Neural progenitor cell (in vitro differentiated cells): Measurements from ENCODE around the gene OLFM3. TPM values are rescaled to one million over a fixed set of nuclear protein-coding genes. Genes with fewer than 3 reads are reported as not detected.

Source experiments
- DNase-seq: peaks from one replicate; pipeline ENCODE4 v3.0.0-alpha.2; 2016; ENCODE audit warnings: low spot score
- H2AFZ ChIP-seq: fragments of 200-600 bp; sonication (generic); replicated peaks from 2 replicates; pipeline ENCODE4 v1.6.1; 2016; ENCODE audit warnings: antibody characterized with exemption
- H3F3A ChIP-seq: fragments of 200-600 bp; sonication (generic); 2 replicates; pipeline ENCODE4 v1.6.1; 2016; ENCODE audit warnings: antibody characterized with exemption, low read depth
- H3K27ac ChIP-seq: fragments of 200-600 bp; sonication (generic); 2 replicates; pipeline ENCODE4 v1.5.1; 2016; ENCODE audit warnings: mild to moderate bottlenecking
- H3K27me3 ChIP-seq: fragments of 200-600 bp; sonication (generic); 2 replicates; pipeline ENCODE4 v1.6.1; 2016; ENCODE audit warnings: mild to moderate bottlenecking, moderate library complexity
- H3K36me3 ChIP-seq: fragments of 200-600 bp; sonication (generic); 2 replicates; pipeline ENCODE4 v1.5.1; 2016
- H3K4me1 ChIP-seq: fragments of 200-600 bp; sonication (generic); 2 replicates; pipeline ENCODE4 v1.6.1; 2016; ENCODE audit warnings: mixed run types
- H3K4me2 ChIP-seq: fragments of 200-600 bp; sonication (generic); 2 replicates; pipeline ENCODE4 v1.6.1; 2016
- H3K4me3 ChIP-seq: fragments of 200-600 bp; sonication (generic); 2 replicates; pipeline ENCODE4 v1.5.1; 2016
- H3K79me2 ChIP-seq: fragments of 200-600 bp; sonication (generic); 2 replicates; pipeline ENCODE4 v1.6.1; 2016; ENCODE audit warnings: low read depth
- H3K9ac ChIP-seq: fragments of 200-600 bp; sonication (generic); 2 replicates; pipeline ENCODE4 v1.6.1; 2016
- H3K9me3 ChIP-seq: fragments of 200-600 bp; sonication (generic); 2 replicates; pipeline ENCODE4 v1.5.1; 2016; ENCODE audit warnings: low read depth
- H4K20me1 ChIP-seq: fragments of 200-600 bp; sonication (generic); 2 replicates; pipeline ENCODE4 v1.6.1; 2016; ENCODE audit warnings: low read depth
- H3K27ac Mint-ChIP-seq: 3 replicates; pipeline ENCODE4 v1.8.0; 2021; ENCODE audit warnings: mixed read lengths
- H3K27me3 Mint-ChIP-seq: 2 replicates; pipeline ENCODE4 v1.8.0; 2022; ENCODE audit warnings: low read depth, mild to moderate bottlenecking, inconsistent platforms, moderate library complexity, mixed read lengths; ENCODE audit not compliant: insufficient read depth
- H3K36me3 Mint-ChIP-seq: 3 replicates; pipeline ENCODE4 v1.8.0; 2021; ENCODE audit warnings: mixed read lengths
- H3K4me1 Mint-ChIP-seq: 3 replicates; pipeline ENCODE4 v1.8.0; 2021; ENCODE audit warnings: mixed read lengths
- H3K4me3 Mint-ChIP-seq: 3 replicates; pipeline ENCODE4 v1.8.0; 2021; ENCODE audit warnings: mild to moderate bottlenecking, moderate library complexity, mixed read lengths
- H3K9me3 Mint-ChIP-seq: 3 replicates; pipeline ENCODE4 v1.8.0; 2020; ENCODE audit warnings: mixed read lengths
- EZH2 ChIP-seq: fragments of 200-600 bp; sonication (generic); IDR thresholded peaks from 2 replicates; pipeline ENCODE4 v1.6.1; 2017; ENCODE audit warnings: antibody characterized with exemption, mild to moderate bottlenecking, moderate library complexity
- EZH2phosphoT487 ChIP-seq: fragments of 200-600 bp; sonication (generic); IDR thresholded peaks from 2 replicates; pipeline ENCODE4 v1.6.1; 2017; ENCODE audit warnings: antibody characterized with exemption
- total RNA-seq: library from RNA; depleted of rRNA; stranded (reverse); fragments of >200 nt; gene quantifications from 2 replicates; pipeline ENCODE4 v1.2.3, GENCODE V29; 2015; ENCODE audit warnings: low replicate concordance
- TF ChIP-seq, protein P1 (sequence below): fragments of 200-600 bp; sonication (generic); IDR thresholded peaks from 2 replicates; pipeline ENCODE4 v1.5.1; 2017; ENCODE audit warnings: antibody characterized with exemption, mild to moderate bottlenecking

Gene OLFM3
- total RNA-seq, 1 donor from 2014 or later: 4.4 TPM

DNA sequence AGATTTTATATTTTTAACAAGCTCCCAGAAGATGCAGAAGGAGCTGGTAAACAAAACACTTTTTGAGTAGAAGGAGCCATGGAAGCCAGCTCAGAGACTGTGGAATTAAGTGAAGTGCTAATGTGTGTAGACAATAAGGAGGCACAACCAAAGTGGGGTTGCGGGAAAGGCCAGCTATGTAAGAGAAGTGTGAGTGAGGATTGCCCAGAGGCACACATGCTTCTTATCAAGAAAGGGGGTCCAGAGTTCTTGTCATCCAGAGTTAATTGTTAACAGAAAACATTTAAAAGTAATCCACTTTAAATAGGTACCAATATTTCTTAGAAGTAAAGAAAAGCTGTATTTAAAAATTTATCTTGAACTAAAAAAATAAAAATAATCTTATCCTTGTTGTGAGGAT is 136.8 kb downstream of the OLFM3 start:
- no peaks in the 10 kb centered on the region for H3K4me1 Mint-ChIP-seq
- H4K20me1 ChIP-seq: no peaks in the 10 kb centered on the region
- H3K9me3 ChIP-seq: no peaks in the 10 kb centered on the region
- H3K4me3 ChIP-seq: no peak overlapping the region
- no peaks in the 10 kb centered on the region for H3K4me1 ChIP-seq
- peaks cover 2% of the 10 kb centered on the region for H3K27me3 Mint-ChIP-seq
- H3K4me2 ChIP-seq: no peak overlapping the region
- H3K36me3 Mint-ChIP-seq: no peaks in the 10 kb centered on the region
- no peaks in the 10 kb centered on the region for H3K27me3 ChIP-seq
- no peak overlapping the region for H3K27ac Mint-ChIP-seq
- no peak overlapping the region for H3K27ac ChIP-seq
- no peaks in the 10 kb centered on the region for H3K36me3 ChIP-seq
- no peaks in the 10 kb centered on the region for H3K9me3 Mint-ChIP-seq
- H3F3A ChIP-seq: no peaks in the 10 kb centered on the region
- H3K9ac ChIP-seq: no peak overlapping the region
- TF ChIP-seq EZH2 (no peak), EZH2phosphoT487 (no peak)
- TF ChIP-seq, protein P1, sequence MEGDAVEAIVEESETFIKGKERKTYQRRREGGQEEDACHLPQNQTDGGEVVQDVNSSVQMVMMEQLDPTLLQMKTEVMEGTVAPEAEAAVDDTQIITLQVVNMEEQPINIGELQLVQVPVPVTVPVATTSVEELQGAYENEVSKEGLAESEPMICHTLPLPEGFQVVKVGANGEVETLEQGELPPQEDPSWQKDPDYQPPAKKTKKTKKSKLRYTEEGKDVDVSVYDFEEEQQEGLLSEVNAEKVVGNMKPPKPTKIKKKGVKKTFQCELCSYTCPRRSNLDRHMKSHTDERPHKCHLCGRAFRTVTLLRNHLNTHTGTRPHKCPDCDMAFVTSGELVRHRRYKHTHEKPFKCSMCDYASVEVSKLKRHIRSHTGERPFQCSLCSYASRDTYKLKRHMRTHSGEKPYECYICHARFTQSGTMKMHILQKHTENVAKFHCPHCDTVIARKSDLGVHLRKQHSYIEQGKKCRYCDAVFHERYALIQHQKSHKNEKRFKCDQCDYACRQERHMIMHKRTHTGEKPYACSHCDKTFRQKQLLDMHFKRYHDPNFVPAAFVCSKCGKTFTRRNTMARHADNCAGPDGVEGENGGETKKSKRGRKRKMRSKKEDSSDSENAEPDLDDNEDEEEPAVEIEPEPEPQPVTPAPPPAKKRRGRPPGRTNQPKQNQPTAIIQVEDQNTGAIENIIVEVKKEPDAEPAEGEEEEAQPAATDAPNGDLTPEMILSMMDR: no peak
- H3K79me2 ChIP-seq: no peaks in the 10 kb centered on the region
- H2AFZ ChIP-seq: no peak overlapping the region
- no peak overlapping the region for H3K4me3 Mint-ChIP-seq
- no peak for DNase-seq

GRCh38 chr1:101854271-101854670 is 142.5 kb downstream of the OLFM3 start:
- Histone ChIP-seq H3K9me3 (no peaks in the 10 kb centered on the region), H3K27me3 (no peaks in the 10 kb centered on the region), H3K4me1 (peaks cover 2% of the 10 kb centered on the region), H3K27ac (no peak overlapping the region), H3K36me3 (no peaks in the 10 kb centered on the region), H3K4me2 (no peak overlapping the region), H3K79me2 (no peaks in the 10 kb centered on the region), H3K9ac (no peak overlapping the region), H3K4me3 (no peak overlapping the region), H4K20me1 (no peaks in the 10 kb centered on the region), H2AFZ (no peak overlapping the region), H3F3A (no peaks in the 10 kb centered on the region)
- Mint-ChIP-seq H3K36me3 (no peaks in the 10 kb centered on the region), H3K9me3 (no peaks in the 10 kb centered on the region), H3K27ac (no peak overlapping the region), H3K27me3 (peaks cover 2% of the 10 kb centered on the region), H3K4me1 (no peaks in the 10 kb centered on the region), H3K4me3 (no peak overlapping the region)
- no peak for DNase-seq
- no peak for TF ChIP-seq EZH2
- TF ChIP-seq, protein P1: no peak
- TF ChIP-seq EZH2phosphoT487: no peak

DNA sequence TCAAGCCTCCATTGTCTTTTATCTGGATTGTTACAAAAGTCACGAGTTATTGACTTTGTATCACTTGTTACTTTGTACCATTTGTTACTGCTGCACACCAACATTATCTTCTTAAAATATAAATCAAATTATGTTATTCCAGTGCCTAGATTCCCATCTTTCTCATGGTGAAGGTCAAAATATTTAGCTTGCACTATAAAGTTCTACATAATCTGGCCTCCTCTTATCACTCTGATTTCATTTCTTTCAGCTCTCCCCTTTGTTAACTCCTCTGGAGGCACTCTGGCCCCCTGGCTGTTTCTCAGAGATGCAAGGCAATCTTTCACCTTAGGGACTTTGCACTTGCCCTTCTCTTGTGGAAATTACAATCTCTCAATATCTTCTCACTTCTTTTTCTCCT is 143.8 kb downstream of the OLFM3 start:
- no peaks in the 10 kb centered on the region for H3K4me1 Mint-ChIP-seq
- no peak overlapping the region for H3K27ac Mint-ChIP-seq
- Histone ChIP-seq H3K27me3 (no peaks in the 10 kb centered on the region), H3K36me3 (no peaks in the 10 kb centered on the region), H4K20me1 (no peaks in the 10 kb centered on the region), H3K4me2 (no peak overlapping the region), H3K4me1 (peaks cover 8% of the 10 kb centered on the region), H3K9ac (no peak overlapping the region), H3F3A (no peaks in the 10 kb centered on the region), H3K79me2 (no peaks in the 10 kb centered on the region), H3K4me3 (no peak overlapping the region), H3K27ac (no peak overlapping the region), H2AFZ (no peak overlapping the region), H3K9me3 (no peaks in the 10 kb centered on the region)
- TF ChIP-seq EZH2: no peak
- no peak for TF ChIP-seq EZH2phosphoT487
- TF ChIP-seq, protein P1: no peak
- no peak for DNase-seq
- no peaks in the 10 kb centered on the region for H3K27me3 Mint-ChIP-seq
- no peak overlapping the region for H3K4me3 Mint-ChIP-seq
- no peaks in the 10 kb centered on the region for H3K36me3 Mint-ChIP-seq
- no peaks in the 10 kb centered on the region for H3K9me3 Mint-ChIP-seq
